Effector memory CD4-positive, alpha-beta T cell (primary cell): Measurements from ENCODE around the gene INSIG1.

Source experiments
- DNase-seq, 3 donors: peaks; one replicate each; pipeline ENCODE4 v3.0.0-alpha.2; 2020
- H3K27ac ChIP-seq: 2 replicates; pipeline ENCODE4 v1.7.0; 2013; ENCODE audit warnings: mild to moderate bottlenecking, low read length, moderate library complexity; ENCODE audit not compliant: insufficient read depth, poor library complexity, severe bottlenecking
- H3K27me3 ChIP-seq: replicated peaks from 2 replicates; pipeline ENCODE4 v1.7.0; 2013; ENCODE audit warnings: mild to moderate bottlenecking, low read length; ENCODE audit not compliant: insufficient read depth, control insufficient read depth, poor library complexity, severe bottlenecking
- H3K36me3 ChIP-seq: 2 replicates; pipeline ENCODE4 v1.7.0; 2013; ENCODE audit warnings: mild to moderate bottlenecking, low read length, moderate library complexity; ENCODE audit not compliant: control insufficient read depth, insufficient read depth
- H3K4me1 ChIP-seq: 2 replicates; pipeline ENCODE4 v1.7.0; 2013; ENCODE audit warnings: low read length, mild to moderate bottlenecking; ENCODE audit not compliant: control insufficient read depth, insufficient read depth, poor library complexity, severe bottlenecking
- H3K4me3 ChIP-seq: 2 replicates; pipeline ENCODE4 v1.7.0; 2013; ENCODE audit warnings: low read length, low read depth, mild to moderate bottlenecking; ENCODE audit not compliant: insufficient read depth, poor library complexity, severe bottlenecking
- H3K9me3 ChIP-seq: 2 replicates; pipeline ENCODE4 v1.7.0; 2013; ENCODE audit warnings: mild to moderate bottlenecking, low read length, moderate library complexity; ENCODE audit not compliant: control insufficient read depth

INSIG1 gene

GRCh38 chr7:155348806-155349205 is 51.1 kb downstream of the INSIG1 start:
- H3K27me3 ChIP-seq = peaks cover 4% of the 10 kb centered on the region

GRCh38 chr7:155349601-155350331 is 52.1 kb downstream of the INSIG1 start:
- Histone ChIP-seq H3K27ac (no peak overlapping the region), H3K27me3 (peaks cover 4% of the 10 kb centered on the region), H3K9me3 (no peaks in the 10 kb centered on the region), H3K36me3 (no peaks in the 10 kb centered on the region), H3K4me1 (peaks cover 4% of the 10 kb centered on the region), H3K4me3 (no peak overlapping the region)
- DNase-seq = no peak

More at GRCh38 chr7:155348806-155349205, 51.1 kb downstream of the INSIG1 start:
- Histone ChIP-seq H3K36me3 (no peaks in the 10 kb centered on the region), H3K4me1 (peaks cover 10% of the 10 kb centered on the region), H3K4me3 (no peak overlapping the region), H3K27ac (no peak overlapping the region), H3K9me3 (no peaks in the 10 kb centered on the region)
- DNase-seq = no peak

- H3K36me3 ChIP-seq = no peaks in the 10 kb centered on the region
- no peaks in the 10 kb centered on the region for H3K4me1 ChIP-seq
- H3K27me3 ChIP-seq = peaks cover 4% of the 10 kb centered on the region
- H3K9me3 ChIP-seq = no peaks in the 10 kb centered on the region
- DNase-seq = no peak
- no peak overlapping the region for H3K4me3 ChIP-seq
- H3K27ac ChIP-seq = no peak overlapping the region
These were observed 53.6 kb downstream of the INSIG1 start for GRCh38 chr7:155351120-155351870.

GRCh38 chr7:155352076-155352752 is 54.5 kb downstream of the INSIG1 start:
- no peaks in the 10 kb centered on the region for H3K36me3 ChIP-seq
- H3K27me3 ChIP-seq = peaks cover 4% of the 10 kb centered on the region
- no peak overlapping the region for H3K4me3 ChIP-seq
- no peak overlapping the region for H3K27ac ChIP-seq
- no peak for DNase-seq
- no peaks in the 10 kb centered on the region for H3K9me3 ChIP-seq
- no peaks in the 10 kb centered on the region for H3K4me1 ChIP-seq

- H3K36me3 ChIP-seq = no peaks in the 10 kb centered on the region
- DNase-seq = no peak
- no peaks in the 10 kb centered on the region for H3K4me1 ChIP-seq
- H3K9me3 ChIP-seq = no peaks in the 10 kb centered on the region
- no peak overlapping the region for H3K27ac ChIP-seq
- H3K27me3 ChIP-seq = peaks cover 4% of the 10 kb centered on the region
- H3K4me3 ChIP-seq = no peak overlapping the region
These were observed 55.1 kb downstream of the INSIG1 start for GRCh38 chr7:155352753-155353115.

- no peaks in the 10 kb centered on the region for H3K9me3 ChIP-seq
- H3K4me1 ChIP-seq = no peaks in the 10 kb centered on the region
- DNase-seq = no peak
- H3K4me3 ChIP-seq = no peak overlapping the region
- H3K36me3 ChIP-seq = no peaks in the 10 kb centered on the region
- no peak overlapping the region for H3K27ac ChIP-seq
- H3K27me3 ChIP-seq = peaks cover 4% of the 10 kb centered on the region
These were observed 55.7 kb downstream of the INSIG1 start for GRCh38 chr7:155353256-155353897.

GRCh38 chr7:155354371-155355048 is 56.8 kb downstream of the INSIG1 start:
- H3K27ac ChIP-seq = no peak overlapping the region
- H3K9me3 ChIP-seq = no peaks in the 10 kb centered on the region
- H3K4me3 ChIP-seq = no peak overlapping the region
- peaks cover 2% of the 10 kb centered on the region for H3K27me3 ChIP-seq
- no peaks in the 10 kb centered on the region for H3K4me1 ChIP-seq
- no peaks in the 10 kb centered on the region for H3K36me3 ChIP-seq
- no peak for DNase-seq

- DNase-seq = no peak
- Histone ChIP-seq H3K4me1 (no peaks in the 10 kb centered on the region), H3K9me3 (no peaks in the 10 kb centered on the region), H3K36me3 (no peaks in the 10 kb centered on the region), H3K27me3 (no peaks in the 10 kb centered on the region), H3K27ac (no peak overlapping the region), H3K4me3 (no peak overlapping the region)
These were observed 57.5 kb downstream of the INSIG1 start for GRCh38 chr7:155355176-155355575.

- no peak for DNase-seq
- no peaks in the 10 kb centered on the region for H3K27me3 ChIP-seq
- H3K27ac ChIP-seq = no peak overlapping the region
- no peaks in the 10 kb centered on the region for H3K9me3 ChIP-seq
- no peak overlapping the region for H3K4me3 ChIP-seq
- H3K4me1 ChIP-seq = no peaks in the 10 kb centered on the region
- no peaks in the 10 kb centered on the region for H3K36me3 ChIP-seq
These were observed 58.1 kb downstream of the INSIG1 start for GRCh38 chr7:155355745-155356144.
